Breast epithelium (tissue), 4 donors: ENCODE results near the gene CD28. TPM values are rescaled to one million over a fixed set of nuclear protein-coding genes. Genes with fewer than 3 reads are reported as not detected.
"Not testable (repeated sequence)": the region's sequence is repeated elsewhere in the genome, so short reads cannot be mapped to it uniquely, and the experiment has no call there.

Experiments
- DNase-seq, 2 donors: peaks; one replicate each; pipeline ENCODE4 v3.0.0-alpha.2; 2019; ENCODE audit warnings: low spot score in 2 of 2
- H3K27ac ChIP-seq, 2 donors: fragments of 200-600 bp; sonication (generic) in 1 of 2; one replicate each; pipeline ENCODE4 v1.5.1; 2016 to 2019; ENCODE audit warnings: mild to moderate bottlenecking in 1 of 2
- H3K27me3 ChIP-seq, 2 donors: fragments of 200-600 bp; sonication (generic) in 1 of 2; one replicate each; pipeline versions ENCODE4 v1.5.1 to v1.6.0; 2017 to 2019; ENCODE audit warnings: control low read depth in 1 of 2, mild to moderate bottlenecking in 1 of 2
- H3K36me3 ChIP-seq: fragments of 200-600 bp; one replicate; pipeline ENCODE4 v1.5.1; 2019
- H3K4me1 ChIP-seq, 2 donors: fragments of 200-600 bp; sonication (generic); one replicate each; pipeline ENCODE4 v1.5.1; 2016 to 2019; ENCODE audit warnings: control low read depth in 1 of 2
- H3K4me3 ChIP-seq, 3 donors: fragments of 200-600 bp; sonication (generic); 1 replicate in 2 of 3; 2 replicates in 1 of 3; pipeline ENCODE4 v1.5.1; 2016 to 2019; ENCODE audit warnings: mild to moderate bottlenecking in 3 of 3, moderate library complexity in 2 of 3
- H3K9me3 ChIP-seq, 2 donors: fragments of 200-600 bp; sonication (generic) in 1 of 2; one replicate each; pipeline ENCODE4 v1.5.1; 2016 to 2019; ENCODE audit warnings: control low read depth in 1 of 2
- CTCF ChIP-seq, 3 donors: fragments of 450-650 bp; IDR thresholded peaks; one replicate each; pipeline ENCODE4 v1.5.1; 2016 to 2017; ENCODE audit warnings: antibody characterized with exemption in 3 of 3, mild to moderate bottlenecking in 3 of 3, moderate library complexity in 3 of 3
- POLR2A ChIP-seq: fragments of 450-650 bp; IDR thresholded peaks from one replicate; pipeline ENCODE4 v1.6.1; 2016; ENCODE audit warnings: antibody characterized with exemption, mild to moderate bottlenecking, moderate library complexity
- POLR2AphosphoS5 ChIP-seq, 3 donors: sonication (generic); formaldehyde crosslinking; IDR thresholded peaks; one replicate each; pipeline ENCODE4 v1.6.1; 2017; ENCODE audit warnings: antibody characterized with exemption in 3 of 3
- intact Hi-C: fragments of 100-400 bp; cut with DNase I; formaldehyde crosslinking; loops from one replicate; pipeline ENCODE4 v1.15.1; 2023; ENCODE audit warnings: low total_unique reads
- total RNA-seq, 3 donors: library from RNA; depleted of rRNA; stranded (reverse); fragments of >200 nt; gene quantifications; one replicate each; pipeline ENCODE4 v1.1.0, GENCODE V29; 2016

The CD28 gene
- total RNA-seq, 3 donors from 2014 or later: 2.2 to 4.2 (median 2.9) TPM

DNA sequence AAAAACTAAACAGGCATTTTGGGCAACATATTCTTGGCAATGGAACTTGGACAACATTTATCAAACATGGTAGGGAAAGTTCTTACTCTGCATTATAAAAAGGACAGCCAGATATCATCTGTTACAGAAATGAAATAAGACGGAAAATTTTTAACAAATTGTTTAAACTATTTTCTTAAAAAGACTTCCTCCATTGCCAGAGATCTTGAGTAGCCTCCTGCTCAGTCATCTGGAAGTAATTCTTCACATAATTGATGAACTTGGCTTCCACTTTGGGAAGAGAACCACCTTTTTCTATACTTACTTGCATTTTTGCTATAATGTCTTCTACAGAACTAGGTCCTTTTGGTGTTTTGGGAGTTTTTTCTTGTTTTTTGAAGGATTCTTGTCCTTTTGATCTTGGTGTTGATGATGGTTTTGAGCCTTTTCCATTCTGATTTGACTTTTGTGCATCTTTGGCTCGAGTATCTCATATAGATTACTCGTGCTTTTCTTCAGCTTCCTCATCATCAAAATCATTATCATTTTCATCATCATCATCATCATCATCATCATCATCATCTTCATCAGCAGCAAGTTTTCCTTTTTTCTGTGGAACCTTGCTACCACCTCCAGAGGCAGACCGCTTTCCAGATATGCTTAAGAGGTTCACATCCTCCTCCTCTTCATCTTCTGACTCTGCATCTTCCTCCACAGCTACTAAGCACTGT lies 66.2 kb downstream of the CD28 start:
- Histone ChIP-seq H3K36me3 (no peaks in the 10 kb centered on the region), H3K4me1 (no peaks in the 10 kb centered on the region), H3K9me3 (no peaks in the 10 kb centered on the region), H3K27me3 (no peaks in the 10 kb centered on the region), H3K4me3 (no peak overlapping the region), H3K27ac (no peak overlapping the region)
- intact Hi-C loops: loop anchor here (2.0 kb wide), 1 partner anchor 14 kb away; no protein-coding TSS in a partner anchor
- TF ChIP-seq CTCF (IDR thresholded peaks at IDR 0.05): no peak
- TF ChIP-seq POLR2AphosphoS5 (IDR thresholded peaks at IDR 0.05): no peak
- TF ChIP-seq POLR2A: no peak
- no peak for DNase-seq

GRCh38 chr2:203774760-203775159 lies 68.3 kb downstream of the CD28 start:
- DNase-seq: no peak
- Histone ChIP-seq H3K27me3 (no peaks in the 10 kb centered on the region), H3K27ac (no peak overlapping the region), H3K36me3 (no peaks in the 10 kb centered on the region), H3K9me3 (no peaks in the 10 kb centered on the region), H3K4me3 (no peak overlapping the region), H3K4me1 (no peaks in the 10 kb centered on the region)
- intact Hi-C loops: no loop called here
- TF ChIP-seq POLR2A (no peak), CTCF (IDR thresholded peaks at IDR 0.05) (no peak), POLR2AphosphoS5 (IDR thresholded peaks at IDR 0.05) (no peak)

DNA sequence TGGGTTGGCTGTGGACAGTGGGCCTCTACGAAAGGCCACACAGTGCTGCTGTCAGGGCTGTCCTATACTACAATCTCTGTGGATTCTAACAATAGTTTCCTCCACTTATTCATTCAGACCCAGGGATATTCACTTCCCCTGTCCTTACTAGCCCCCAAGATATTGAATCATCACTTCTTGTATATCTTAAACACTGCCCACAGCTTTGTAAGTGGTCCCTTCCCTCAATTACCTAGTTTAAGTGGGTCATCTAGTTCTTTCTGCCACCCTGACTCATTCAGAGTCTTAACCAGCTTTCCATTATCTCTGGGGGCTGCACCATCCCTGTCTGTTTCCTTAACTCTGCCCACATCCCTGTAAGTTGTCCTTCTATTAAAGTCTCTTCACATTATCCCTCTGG lies 69.2 kb downstream of the CD28 start:
- H3K36me3 ChIP-seq: no peaks in the 10 kb centered on the region
- H3K4me1 ChIP-seq: no peaks in the 10 kb centered on the region
- H3K27me3 ChIP-seq: no peaks in the 10 kb centered on the region
- no peaks in the 10 kb centered on the region for H3K9me3 ChIP-seq
- DNase-seq: no peak
- H3K4me3 ChIP-seq: no peak overlapping the region
- no peak overlapping the region for H3K27ac ChIP-seq
- no peak for TF ChIP-seq POLR2AphosphoS5 (IDR thresholded peaks at IDR 0.05)
- no peak for TF ChIP-seq CTCF (IDR thresholded peaks at IDR 0.05)
- no peak for TF ChIP-seq POLR2A
- intact Hi-C loops: no loop called here

GRCh38 chr2:203777030-203777429 lies 70.6 kb downstream of the CD28 start:
- DNase-seq: no peak
- no peak for TF ChIP-seq CTCF (IDR thresholded peaks at IDR 0.05)
- no peak for TF ChIP-seq POLR2A
- TF ChIP-seq POLR2AphosphoS5 (IDR thresholded peaks at IDR 0.05): no peak
- no peaks in the 10 kb centered on the region for H3K9me3 ChIP-seq
- no peaks in the 10 kb centered on the region for H3K27me3 ChIP-seq
- no peak overlapping the region for H3K27ac ChIP-seq
- no peak overlapping the region for H3K4me3 ChIP-seq
- intact Hi-C loops: no loop called here
- no peaks in the 10 kb centered on the region for H3K4me1 ChIP-seq
- H3K36me3 ChIP-seq: no peaks in the 10 kb centered on the region

- H3K27ac ChIP-seq: not testable (repeated sequence)
Observed at GRCh38 chr2:203779477-203780073, 73.1 kb downstream of the CD28 start.

More at GRCh38 chr2:203779477-203780073, 73.1 kb downstream of the CD28 start:
- intact Hi-C loops, H3K4me1 ChIP-seq, H3K27me3 ChIP-seq, H3K36me3 ChIP-seq, DNase-seq, H3K9me3 ChIP-seq, H3K4me3 ChIP-seq: not testable (repeated sequence)
